Ammon's horn (tissue), 1 donor: ENCODE data around the gene LPAR5.
A peak's percentile ranks its signal among the peaks of the same experiment; 100 is the strongest.

ENCODE experiments used
- DNase-seq: peaks from one replicate; pipeline ENCODE4 v3.0.0-alpha.2; 2016; ENCODE audit warnings: low spot score

The LPAR5 gene

DNA sequence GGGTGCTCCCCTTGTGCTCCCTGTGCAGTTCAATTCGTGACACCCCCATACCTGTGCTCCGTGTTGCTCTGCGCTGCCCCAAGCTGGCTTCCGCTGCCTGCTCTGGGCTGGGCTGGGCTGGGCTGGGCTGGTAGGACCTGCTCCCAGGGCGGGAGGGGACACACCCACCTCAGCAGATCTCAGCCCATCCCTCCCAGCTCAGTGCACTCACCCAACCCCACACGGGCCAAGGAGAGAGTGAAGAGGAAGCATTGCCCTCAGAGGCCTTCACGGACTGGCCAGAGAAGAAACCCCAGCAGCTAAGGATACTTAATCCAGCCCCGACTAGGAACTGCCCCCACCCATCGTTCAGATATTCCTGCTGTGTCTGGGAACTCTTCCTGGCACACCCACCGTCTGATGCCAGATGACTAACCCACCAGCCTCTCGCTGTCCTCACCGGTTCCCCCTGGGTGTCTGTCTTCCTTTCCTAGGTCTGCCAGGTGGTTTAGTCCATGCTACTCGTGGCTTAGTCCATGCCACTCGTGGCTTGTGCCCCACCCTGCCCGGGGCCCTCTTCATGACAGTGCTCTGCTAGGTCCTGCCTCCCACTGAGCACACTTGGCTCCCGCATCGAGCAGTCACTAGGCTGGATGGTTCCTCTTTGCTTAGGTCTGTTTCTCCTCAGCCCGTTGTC, at the start of gene LPAR5:
Gene LPAR5 (minus strand): TSS at position 104 of the 676 bp plus-strand sequence. CDS start 14,711 bp downstream, outside the sequence.
- peak; percentile 61 for DNase-seq

DNA sequence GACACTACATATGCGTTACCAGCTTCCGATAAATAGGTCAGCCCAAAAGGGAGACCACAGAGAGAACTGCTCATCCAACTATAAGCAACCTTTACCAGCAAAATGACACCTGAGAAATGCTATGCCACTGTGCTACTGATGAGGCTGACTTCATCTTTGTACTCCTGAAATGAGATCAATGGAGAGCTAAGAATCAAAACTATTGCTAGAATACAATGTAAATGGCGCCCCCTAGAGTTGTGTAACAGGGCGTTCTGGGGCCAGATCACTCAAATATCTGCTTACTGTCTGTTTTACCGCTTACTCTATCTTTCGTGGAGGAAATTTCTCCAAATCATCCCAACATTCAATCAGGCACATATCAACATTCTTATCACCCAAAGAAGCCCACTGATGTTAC, 48.9 kb upstream of the LPAR5 start:
- peak; percentile 37 for DNase-seq

DNA sequence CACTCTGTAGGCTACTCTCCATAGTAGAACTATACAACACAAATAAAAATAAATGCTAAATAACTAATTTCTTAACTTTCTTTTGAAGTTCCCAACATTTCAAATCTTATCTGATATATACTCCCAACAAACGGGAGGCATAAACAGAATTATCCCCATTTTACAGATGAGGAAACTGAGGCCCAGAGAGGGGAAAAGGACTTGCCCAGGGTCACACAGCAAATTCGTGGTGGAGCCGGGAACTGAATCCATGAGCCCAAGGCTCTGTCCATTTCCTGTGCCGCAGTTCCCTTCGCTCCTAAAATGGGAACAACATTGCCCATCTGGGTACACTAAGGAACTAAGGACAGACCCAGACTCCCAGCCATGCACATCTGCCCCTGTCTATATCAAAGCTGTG, 41.2 kb upstream of the LPAR5 start:
- DNase-seq = no peak

DNA sequence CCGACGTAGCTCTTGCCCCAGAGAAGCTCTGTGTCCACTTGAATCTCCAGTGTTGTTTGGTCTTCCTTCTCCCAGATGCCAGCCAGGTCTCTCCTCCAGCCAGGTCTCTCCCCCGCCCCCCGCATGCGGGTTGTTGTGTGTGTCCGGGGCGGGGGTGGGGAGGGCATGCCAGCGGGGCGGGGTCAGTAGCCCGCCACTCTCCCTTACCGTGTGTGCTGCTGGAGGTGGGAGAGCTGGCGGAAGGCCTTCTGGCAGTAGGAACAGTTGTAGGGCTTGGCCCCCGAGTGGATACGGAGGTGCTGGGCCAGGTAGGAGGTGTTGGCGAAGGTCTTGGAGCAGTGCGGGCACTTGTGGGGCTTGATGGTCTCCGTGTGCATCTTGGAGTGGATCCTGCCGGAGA, 36.4 kb upstream of the LPAR5 start:
- DNase-seq = no peak

DNA sequence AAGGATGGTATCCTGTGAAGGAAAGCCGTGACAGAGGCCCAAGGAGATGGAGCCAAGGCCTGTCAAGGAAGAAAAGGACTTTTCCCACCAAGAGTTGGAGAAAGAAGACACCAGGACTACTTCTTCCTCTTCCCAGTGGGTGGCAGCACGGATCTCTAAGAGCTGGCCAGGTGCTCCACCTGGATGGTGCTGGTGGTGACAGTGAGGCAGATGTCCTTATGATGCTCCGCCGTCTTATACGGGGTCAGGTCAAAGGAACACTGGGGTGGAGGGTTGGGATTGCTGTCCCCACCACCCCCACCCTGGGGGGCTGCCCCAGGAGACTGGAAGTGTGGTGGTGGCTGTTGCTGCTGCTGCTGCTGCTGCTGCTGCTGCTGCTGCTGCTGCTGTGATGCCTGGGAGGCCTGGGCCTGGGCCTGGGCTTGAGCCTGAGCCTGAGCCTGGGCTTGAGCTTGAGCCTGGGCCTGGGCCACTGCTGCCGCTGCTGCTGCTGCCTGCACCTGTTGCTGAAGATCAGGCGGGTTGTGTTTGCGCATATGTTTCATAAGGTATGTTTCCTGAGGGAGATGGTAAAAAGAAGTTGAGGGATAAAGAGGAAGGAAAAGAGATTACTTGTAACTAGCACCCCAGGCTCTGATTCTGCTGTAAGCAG, 31.9 kb upstream of the LPAR5 start:
- no peak for DNase-seq

DNA sequence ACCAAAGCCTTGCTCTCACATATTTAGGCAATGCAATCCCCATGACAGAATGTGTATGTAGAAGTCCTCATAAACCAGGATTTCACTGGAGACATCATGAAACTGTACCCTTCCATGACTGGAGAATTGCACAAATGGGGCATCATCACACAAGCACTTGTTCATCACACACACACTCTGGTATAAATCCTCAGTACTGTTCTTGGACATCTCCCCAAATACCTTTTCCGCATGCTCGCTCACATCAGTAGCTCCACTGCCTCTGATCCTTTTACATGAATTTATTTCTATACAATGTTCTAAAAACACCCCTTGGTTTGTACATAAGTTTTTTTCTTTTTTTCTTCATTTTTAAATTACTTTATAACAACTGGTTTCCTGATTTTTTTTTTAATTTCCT, 30.5 kb upstream of the LPAR5 start:
- DNase-seq = no peak

DNA sequence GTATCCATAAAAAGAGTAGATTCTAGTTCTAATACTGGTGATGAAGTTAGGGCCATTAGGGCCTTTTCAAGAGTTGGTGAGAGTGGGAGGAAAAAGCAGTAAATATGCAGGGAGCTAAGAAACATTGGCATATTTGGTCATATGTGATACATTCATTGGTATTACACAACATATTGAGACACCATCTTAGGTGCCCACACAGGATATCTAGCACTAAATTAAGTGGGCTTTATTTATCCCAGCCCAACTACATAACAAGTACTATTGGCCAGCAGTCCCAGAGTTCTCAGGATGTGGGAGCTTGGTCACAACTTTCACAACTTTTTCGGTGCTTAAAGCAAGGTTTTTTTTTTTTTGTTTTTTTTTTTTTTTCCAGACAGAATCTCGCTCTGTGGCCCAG, 29.1 kb upstream of the LPAR5 start:
- no peak for DNase-seq

DNA sequence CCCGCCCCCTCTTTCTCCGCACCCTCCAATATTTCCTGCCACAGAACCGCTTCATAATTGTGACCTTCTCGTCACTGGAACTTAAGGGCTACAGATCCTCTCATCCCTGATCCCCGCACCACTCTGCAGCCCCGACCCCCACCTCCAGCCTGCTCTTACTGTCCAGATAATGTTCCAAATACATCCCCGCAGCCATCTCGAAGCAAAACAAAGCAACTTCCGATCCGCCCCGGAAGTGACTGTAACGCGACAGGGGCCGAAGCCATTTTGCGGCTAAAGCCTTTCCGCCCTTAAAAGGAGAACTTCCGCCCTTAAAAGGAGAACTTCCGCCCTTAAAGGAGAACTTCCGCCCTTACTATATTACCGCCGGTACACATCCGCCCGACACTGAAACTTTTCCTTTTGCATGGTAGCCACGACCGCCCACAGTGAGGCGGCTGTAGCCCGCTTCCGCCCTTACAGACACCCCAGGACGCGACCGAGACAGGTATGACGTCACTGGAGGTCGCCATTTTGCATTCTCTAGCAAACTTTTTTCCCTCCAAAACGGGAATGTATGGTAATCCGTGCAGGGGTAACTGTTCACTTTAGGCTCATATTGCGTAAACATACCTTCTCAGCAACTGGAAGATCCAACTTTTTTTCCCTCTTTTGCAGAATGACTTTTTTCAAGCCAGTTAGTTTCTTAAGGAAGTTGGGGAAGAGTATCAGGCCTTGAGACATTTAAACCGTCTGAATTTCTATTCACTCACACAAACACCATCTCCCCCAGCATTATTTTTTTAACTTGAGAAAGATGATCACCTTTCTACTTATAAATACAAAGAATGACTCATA, 27.4 kb upstream of the LPAR5 start, which contains the start of gene ING4:
Gene ING4 (minus strand): TSS at position 214 of the 837 bp plus-strand sequence. CDS start 18 bp downstream, at position 196.
- peak; percentile 100 for DNase-seq

DNA sequence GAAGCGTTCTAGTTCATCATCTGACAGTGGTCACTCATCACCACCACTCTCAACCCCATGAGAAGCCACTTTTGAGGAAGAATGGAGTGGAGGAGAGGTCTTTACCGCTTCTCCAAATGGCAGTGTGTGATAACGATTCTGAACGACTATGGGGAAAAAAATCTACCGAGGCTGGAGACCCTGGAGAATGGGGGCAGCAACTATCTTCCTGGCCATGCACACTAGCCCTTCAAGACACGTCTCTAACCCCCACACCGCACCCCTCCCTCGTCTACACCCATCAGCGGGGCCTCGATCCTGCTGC, 26.8 kb upstream of the LPAR5 start:
- no peak for DNase-seq

DNA sequence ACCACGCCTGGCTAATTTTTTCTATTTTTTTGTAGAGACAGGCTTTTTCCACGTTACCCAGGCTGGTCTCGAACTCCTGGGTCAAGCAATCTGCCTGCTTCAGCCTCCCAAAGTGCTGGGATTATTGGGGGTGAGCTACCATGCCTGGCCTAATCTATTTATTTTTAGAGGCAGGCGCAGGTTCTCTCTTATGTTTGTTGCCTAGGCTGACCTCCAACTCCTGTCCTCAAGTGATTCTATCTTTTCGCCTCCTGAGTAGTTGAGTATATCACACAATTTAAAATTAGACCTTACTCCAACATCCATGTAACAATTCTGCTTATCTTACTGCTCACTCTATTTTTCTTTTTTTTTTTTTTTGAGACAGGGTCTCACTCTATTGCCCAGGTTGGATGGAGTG, 18.2 kb upstream of the LPAR5 start:
- no peak for DNase-seq

DNA sequence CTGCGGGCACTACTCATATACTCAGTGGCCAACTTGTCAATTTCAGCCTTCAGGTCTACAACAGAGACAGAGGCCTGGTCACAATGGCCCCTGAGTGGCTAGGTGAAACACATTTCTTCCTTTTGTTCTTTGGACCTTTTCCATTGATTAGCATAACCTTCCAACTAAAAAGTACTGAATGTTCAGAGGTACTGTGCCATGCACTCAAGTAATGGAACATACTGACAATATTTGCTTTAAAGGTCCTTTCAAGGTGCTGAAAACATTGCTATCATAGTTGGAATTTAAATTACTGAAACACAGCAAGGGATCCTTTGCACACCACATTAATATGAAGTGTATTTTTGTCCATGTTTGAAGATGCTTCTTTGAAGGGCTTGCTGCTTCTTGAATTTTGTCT, 17.6 kb upstream of the LPAR5 start:
- DNase-seq = no peak

DNA sequence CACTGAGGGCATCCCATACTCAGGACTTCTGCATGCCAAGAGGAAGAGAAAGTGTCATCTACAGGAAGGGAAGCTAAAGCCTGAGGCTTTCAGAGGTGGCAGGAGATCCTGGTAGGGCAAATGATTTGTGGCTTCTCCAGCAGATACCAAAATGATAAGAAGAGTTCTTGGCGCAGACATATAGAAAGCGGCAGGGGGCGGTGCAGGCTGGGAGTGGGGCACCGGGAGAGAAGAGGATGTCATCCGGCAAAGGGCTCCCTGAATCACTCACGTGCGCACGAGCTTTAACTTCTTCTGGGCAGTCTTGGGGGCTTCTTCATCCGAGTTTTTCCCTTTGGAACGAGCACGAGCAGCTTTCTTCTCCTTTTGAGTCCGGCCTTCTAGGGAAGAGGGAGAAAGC, 16.6 kb upstream of the LPAR5 start:
- no peak for DNase-seq

DNA sequence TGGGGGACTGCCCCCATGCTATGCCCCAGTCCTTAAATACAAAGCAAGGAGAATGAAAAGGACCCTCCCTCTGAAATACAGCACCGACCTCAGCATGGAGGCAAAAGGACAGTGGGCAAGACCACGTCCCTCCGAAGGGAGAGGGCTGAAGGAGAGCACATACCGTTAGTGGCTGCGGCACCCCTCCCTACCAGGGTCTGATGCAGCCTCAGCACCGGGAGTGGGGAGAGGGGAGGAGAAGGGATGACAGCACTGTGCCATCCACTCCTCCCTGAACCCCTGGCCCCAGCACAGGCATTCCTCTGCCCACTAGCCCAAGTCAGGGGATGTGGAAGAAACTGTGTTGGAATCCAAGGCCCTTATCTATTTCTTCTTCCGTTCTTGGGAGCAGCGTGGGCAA, 15.1 kb upstream of the LPAR5 start:
- no peak for DNase-seq

DNA sequence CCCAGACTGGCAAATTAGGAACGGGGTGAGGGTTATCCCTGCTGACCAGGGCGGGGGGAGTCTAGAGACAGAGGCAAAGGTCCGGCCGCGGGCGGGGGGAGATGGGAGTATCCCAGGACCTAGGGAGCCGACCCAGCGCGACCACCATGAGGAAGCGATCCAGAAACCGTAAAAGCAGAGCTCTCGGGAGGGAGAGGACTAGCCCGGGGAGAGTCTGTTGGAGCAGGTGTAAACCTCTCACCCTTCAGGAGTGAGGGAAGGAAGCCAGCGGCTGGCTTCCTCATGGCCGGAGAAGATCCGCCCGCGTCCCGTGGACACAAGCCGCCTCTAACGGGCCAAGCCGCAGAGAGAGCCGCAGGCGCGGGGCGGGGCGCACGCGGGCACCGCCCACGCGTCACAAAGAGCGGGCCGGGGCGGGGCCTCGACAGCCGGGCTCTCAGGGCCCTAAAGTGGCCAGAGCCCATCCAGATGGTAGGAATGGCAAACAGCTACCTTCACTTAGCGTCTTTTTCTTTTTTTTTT, 11.4 kb upstream of the LPAR5 start, which contains the start of gene ACRBP:
Gene ACRBP (minus strand): TSS at position 350 of the 522 bp plus-strand sequence. CDS start 66 bp downstream, at position 284.
- peak; percentile 78 for DNase-seq

DNA sequence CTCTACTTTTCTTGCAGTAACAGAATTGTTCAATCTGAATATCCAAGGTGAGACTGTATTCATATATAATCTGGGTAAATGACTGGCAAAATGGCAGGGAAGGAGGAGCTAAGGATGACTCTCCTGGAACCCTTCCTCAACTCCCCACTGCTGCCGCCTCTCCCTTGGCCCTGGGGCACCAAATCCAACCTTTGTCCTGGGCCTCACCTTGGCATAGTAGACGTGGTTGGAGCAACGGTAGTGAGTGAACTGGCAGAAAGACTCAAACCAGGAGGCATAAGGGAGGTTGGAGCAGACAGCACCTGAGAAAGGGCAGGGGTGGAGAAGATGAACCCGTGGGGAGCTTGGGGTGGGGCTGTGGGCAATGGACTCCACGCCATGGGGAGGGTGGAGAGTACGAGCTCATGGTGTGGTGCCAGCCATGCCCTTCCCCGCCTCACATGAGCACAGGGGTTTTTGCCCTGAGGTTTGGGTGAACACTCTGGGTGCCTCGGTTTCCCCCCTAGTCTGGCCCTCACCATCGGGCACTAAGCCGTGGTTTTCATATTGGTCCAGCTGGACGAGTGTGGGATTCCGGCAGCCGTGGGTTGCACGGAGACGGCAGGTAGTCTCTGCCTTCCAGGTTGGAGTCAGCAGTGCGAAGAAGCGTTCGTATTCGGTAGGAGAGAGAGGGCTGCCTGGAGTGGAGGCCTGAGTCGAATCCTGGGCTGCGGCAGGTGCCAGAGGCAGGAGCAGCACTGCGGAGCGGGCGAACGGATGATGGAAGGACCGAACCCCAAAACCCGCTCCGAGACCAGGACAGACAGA, 10.7 kb upstream of the LPAR5 start:
- no peak for DNase-seq

DNA sequence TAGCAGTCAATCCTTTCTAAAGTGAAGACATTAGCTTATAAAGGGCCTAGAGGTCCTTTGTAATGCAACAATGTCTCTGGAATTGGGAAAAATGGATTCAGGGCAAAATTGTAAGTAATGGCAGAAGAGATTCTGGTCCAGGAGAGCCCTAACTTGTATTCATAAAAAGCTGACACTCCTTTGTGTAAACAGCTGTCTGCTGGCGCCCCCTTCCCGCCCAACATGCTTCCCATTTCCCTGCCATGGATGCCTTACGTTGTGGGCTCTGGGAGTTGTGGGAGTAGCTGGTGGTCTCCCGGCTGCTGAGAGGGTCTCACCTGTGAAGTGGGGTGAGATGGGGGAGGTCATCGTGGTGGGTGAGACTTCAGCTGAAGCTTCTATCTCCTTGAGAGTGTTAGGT, 9.1 kb upstream of the LPAR5 start:
- DNase-seq = peak; percentile 57

DNA sequence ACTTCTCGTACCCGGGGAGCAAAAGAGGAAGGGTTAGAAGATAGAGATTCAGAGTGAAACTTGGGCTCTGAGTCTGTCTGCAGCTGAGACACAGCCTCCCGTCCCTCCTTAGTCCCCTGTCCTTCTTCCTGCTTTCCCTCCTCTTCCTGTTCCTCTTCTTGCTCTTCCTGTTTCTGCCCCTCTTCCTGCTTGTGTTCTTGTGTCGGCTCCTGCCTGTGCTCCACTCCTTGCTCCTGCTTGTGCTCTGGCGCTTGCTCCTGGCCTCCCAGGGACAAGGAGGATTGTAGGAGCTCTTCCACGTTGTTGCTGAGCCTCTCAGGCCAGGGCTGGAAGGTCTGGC, 8.5 kb upstream of the LPAR5 start:
- DNase-seq = peak; percentile 78

DNA sequence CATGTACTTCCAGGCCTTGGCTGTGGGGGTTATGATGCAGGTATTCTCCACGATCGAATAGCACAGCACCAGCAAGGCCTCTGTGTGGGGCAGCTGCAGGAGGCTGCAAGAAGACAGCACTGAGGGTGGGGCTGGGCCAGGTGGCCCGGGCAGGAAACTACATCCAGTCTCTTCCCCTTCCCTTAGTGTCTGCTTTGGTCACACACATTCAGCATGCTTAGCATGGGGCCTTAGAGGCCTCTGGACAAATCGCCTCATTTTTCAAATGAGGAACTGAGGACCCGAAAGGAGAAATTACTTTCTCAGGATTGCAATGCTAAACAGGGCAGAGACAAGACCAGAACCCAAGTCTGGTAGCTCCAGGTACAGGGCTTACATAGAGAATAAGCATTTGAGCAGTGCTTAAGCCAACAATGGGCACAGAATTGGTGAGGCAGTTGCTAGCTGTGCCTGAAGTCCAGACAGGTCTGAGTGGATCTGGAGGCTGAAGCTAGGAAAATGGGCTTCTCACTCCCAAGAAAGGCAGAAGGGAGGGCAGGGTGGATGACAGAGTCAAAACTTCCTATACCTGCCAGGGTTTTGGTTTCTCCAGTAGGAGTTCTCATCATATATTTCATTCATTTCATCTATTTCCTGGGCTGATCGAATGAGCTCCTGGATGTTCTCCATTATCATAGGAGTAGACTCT, 8.0 kb upstream of the LPAR5 start:
- peak; percentile 61 for DNase-seq

DNA sequence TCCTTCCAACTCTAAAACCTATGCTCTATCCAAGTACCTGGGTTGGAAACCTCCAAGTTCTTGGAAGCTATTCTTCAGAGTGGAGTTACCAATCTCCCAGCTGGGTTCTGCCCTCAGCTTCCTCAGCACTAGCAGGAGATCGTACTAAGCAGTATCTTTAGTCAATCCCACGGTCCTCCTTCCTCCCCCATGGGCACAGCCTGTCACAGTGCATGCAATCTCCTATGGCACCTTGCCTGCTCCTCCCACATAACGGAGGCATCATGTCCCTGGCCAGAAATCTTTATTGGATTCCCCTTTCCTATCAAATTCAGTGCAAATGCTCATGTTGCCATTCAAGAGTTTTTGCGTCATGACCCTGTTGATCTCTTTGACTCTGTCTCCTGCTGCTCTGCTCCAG, 5.4 kb upstream of the LPAR5 start:
- DNase-seq = peak; percentile 60

DNA sequence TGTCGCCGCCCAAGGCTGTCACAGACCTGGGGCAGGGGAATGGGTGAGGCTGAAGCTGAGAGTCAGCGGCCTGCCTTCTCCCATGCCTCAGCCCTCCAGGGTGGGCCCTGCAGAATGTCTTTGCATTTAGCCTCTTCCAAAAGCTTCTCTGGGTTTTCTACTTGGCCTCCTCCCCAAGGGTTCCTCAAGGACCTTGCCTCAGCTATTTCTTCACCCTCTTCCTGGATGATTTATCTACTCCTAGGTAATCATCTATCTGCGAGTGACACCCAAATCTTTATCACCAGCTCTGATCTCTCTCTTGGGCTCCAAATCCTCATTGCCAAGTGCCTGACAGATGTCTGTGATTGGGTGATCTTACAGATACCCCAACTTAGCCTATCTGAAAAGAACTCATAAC, 4.7 kb upstream of the LPAR5 start:
- no peak for DNase-seq

DNA sequence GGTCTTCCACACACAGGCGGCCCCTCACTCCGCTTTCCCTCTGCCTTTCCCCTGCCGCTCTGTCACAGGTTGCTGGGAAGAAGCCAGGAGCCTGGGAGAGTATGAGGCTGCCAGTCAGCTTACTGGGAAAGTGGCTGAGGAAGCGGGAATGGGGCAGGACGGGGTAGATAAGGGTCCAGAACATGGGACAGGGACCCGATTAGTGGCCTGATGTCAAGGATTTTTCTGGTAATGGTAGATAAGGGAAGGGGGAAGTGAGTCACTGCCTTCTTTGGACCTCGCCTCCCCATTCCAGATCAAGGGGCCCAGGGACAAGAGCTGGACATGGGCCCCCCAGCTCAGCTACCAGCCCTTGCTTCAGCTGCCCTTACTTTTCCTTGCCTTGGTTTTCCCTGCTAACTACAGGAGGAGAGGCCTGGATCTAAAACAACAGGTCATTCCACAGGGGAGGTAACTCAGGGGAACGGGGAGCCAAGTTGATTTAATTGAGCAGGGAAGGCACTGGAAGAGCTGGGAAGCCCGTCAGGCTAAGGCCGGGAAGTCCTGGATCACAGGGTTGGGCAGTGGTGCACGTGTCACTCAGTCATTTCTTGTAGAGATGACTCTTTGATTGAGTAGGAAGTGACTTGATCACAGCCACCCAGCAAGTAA, 3.5 kb upstream of the LPAR5 start:
- no peak for DNase-seq
